HG03159 (cell line): ENCODE results near the gene PRDX1.
"Not testable (repeated sequence)": the region's sequence is repeated elsewhere in the genome, so short reads cannot be mapped to it uniquely, and the experiment has no call there.

Experiments used
- ATAC-seq: cut with Tn5 transposase; IDR thresholded peaks from one replicate; pipeline ENCODE4 v1.9.1; 2021; ENCODE audit warnings: mild to moderate bottlenecking, moderate library complexity; ENCODE audit not compliant: unreplicated experiment

PRDX1 gene

DNA sequence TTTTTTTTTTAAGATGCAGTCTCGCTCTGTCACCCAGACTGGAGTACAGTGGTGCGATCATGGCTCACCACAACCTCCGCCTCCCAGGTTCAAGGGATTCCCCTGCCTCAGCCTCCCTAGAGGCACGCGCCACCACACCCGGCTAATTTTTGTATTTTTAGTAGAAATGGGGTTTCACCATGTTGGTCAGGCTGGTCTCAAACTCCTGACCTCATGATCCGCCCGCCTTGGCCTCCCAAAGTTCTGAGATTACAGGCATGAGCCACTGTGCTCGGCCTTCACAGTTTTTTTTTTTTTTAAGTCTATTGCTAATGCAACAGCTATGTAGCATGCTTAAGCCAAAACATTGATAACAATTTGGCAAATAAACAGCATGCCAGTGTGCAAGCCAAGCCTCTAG, 54.3 kb downstream of the PRDX1 start:
- ATAC-seq: not testable (repeated sequence)

DNA sequence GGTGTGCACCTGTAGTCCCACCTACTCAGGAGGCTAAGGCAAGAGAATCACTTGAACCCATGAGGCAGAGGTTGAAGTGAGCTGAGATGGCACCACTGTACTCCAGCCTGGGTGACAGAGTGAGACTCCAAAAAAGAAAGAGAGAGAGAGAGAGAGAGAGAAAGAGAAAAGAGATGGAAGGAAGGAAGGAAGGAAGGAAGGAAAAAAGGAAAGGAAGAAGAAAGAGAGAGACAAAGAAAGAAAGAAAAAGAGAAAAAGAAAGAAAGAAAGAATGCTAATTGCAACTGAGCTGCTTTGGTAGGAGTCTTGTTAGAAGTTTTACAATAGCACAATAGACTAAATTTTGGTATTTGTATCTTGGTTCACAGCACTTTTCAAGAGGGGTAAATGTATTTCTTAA, 56.4 kb downstream of the PRDX1 start:
- ATAC-seq: no peak
